Fibroblast of peridontal ligament (primary cell): ENCODE data around the gene TSPAN18.

Experiments
- DNase-seq: peaks from one replicate; pipeline ENCODE4 v3.0.0-alpha.2; 2010; ENCODE audit errors: extremely low read depth

TSPAN18 gene

GRCh38 chr11:44711113-44711786, 15.5 kb upstream of the TSPAN18 start:
- no peak for DNase-seq

GRCh38 chr11:44711787-44712608, 14.8 kb upstream of the TSPAN18 start:
- no peak for DNase-seq

DNA sequence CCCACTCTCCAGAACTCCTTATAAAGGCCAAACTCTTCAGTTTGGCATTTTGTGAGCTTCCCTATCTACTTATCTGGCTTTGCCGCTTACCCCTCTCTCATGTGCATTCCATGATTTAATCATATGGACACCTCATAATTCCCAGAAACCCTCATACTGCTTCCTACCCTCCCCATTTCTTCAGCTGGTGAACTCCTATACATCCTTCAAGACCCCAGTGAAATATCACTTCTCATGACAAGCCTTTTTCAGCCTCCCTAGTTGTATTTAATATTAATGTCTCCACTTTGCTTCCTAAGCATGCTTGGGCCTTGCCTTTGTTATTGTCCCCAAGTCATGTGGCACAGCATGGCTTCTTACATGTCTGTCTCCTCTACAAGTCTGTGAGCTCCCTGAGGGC, 13.7 kb upstream of the TSPAN18 start:
- DNase-seq = no peak

DNA sequence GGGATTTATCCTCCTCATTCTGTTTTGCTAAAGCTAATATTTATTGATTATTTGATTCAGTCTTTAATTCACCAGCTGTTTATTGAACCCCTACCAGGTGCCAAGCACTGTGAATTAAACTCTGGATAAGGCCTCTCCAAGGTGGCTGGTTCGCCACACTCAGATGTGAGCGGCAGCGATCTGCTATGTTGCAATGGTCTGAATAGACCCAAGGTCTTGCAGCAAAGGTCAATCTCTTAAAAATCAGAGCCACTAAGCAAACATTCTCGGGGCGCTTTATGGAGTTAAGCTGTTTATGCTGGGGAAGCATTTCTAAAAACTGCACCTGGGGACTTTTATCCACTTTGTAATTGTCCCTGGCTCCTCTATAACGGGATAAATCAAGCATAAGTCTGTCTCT, 10.5 kb upstream of the TSPAN18 start:
- no peak for DNase-seq

- DNase-seq = no peak
These were observed 8.7 kb upstream of the TSPAN18 start for GRCh38 chr11:44718057-44718456.

- no peak for DNase-seq
These were observed 8.0 kb upstream of the TSPAN18 start for GRCh38 chr11:44718612-44719390.

DNA sequence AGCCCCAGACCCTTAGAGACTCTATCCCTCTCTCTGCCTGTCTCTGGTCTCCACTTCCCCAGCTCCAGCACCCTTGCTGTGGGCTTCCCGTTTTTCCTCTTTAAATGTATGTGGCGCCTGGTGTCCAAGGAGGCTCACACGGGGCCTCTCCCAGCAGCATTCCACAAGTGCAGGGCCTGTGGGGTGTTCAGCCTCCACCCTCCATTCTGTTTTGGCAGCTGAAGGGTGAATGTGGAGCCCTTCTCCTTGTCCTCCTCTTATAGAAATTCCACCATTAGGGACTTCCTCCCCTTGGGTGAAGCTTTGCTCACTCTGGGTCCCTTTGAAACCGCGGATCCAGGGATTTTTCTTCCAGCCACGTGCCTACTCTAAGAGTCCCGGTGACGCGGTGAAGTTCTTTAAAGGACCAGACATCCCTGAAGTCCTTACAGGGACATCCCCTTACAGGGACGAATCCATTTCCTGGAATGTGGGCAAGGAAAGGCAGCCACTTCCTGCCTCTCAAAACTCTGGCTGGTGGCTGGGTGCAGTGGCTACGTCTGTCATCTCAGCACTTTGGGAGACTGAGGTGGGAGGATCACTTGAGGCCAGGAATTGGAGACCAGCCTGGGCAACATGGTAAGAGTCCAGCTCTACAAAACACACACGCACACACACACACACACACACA, 1.6 kb upstream of the TSPAN18 start:
- DNase-seq = no peak

DNA sequence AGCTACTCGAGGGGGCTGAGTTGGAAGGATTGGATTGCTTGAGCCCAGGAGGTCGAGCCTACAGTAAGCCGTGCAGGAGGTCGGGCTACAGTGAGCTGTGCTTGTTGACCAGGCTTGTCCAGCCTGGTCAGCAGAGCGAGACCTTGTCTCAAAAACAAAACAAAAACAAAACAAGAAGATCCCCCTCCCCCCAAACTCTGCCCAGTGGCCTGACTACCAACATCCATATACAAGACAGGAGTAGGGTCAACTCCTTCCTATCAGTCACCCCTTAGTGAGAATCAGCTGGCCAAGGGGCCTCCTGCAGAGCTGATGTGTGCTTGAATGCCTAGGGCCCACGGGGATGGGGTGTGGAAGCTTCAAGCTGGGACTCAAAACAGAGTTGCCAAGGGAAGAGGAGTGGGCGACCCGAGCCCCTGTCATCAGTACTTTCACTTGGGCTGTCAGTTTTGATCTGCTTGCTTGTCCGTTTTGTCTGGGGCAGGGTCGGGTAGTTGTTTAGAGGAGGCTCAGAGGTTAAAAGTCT, 942 bp upstream of the TSPAN18 start:
- no peak for DNase-seq

DNA sequence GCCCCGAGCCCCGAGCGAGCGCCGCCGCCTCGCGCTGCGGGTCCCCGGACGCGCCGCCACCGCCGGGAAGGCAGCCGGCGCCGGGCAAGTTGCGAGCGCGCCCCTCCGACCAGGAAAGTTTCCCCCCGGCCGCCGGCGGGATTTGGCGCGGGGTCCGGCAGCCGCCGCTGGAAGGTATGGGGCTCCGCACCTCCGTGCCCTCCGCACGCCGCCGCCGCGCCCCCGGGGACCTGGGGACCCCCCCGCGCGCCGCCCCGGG, 281 bp downstream of the TSPAN18 start:
- DNase-seq = no peak

- peak; percentile 59 for DNase-seq
These were observed 868 bp downstream of the TSPAN18 start for GRCh38 chr11:44727373-44728287.

DNA sequence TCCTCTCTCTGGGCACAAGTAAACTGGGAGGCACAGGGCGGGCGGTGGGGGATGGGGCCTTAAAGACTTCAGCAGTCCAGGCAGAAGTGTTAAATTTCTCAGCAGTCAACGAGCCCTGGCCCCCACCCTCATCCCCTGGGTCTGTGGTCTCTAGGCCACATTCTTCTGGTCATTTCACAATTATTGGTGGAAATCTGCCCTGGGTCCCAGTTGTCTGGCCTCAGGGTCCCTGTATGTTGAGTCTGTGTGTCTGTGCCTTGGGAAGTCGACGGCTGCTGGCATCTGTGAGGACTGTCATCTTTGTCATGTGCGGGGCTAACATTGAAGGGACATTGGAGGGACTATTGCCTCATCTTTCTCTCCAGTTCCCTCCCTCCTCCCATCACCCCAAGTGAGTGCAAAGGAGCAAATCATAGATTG, 1.7 kb downstream of the TSPAN18 start:
- no peak for DNase-seq

DNA sequence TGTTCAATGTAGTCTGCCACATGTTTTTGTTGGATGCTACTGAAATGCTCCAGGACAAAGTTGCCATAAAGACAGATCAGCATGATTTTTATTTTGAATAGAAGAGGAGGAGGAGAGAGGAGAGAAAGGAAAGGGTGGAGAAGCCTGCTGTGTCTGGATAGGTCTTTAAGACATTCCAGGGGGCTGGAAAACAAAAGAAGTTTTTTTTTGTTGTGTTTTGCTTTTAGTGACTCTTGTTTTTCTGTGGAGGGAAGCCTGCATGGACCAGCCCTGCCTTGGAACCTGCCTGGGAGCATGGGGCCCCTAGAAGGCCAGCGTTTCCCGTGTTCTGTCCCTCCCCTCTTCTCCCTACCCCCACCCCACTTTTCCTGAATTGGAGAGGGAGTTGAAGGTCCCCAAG, 2.3 kb downstream of the TSPAN18 start:
- no peak for DNase-seq

- DNase-seq = no peak
These were observed 3.0 kb downstream of the TSPAN18 start for GRCh38 chr11:44729713-44730112.

- no peak for DNase-seq
These were observed 4.0 kb downstream of the TSPAN18 start for GRCh38 chr11:44730775-44731174.

- peak; percentile 28 for DNase-seq
These were observed 5.1 kb downstream of the TSPAN18 start for GRCh38 chr11:44731685-44732430.

- no peak for DNase-seq
These were observed 5.8 kb downstream of the TSPAN18 start for GRCh38 chr11:44732564-44732963.

DNA sequence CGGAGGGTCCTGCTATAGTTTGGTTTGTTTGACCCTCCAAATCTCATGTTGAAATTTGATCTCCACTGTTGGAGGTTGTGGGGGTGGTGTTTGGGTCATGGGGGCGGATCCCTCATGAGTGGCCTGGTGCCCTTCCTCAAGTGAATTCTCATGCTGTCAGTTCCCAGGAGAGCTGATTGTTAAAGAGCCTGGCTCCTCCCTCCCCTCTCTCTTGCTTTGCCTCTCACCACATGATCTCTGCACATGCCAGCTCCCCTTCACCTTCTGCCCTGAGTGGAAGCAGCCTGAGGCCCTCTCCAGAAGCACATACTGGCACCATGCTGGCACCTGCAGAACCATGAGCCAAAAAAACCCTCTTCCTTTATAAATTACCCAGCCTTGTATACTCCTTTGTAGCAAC, 7.1 kb downstream of the TSPAN18 start:
- no peak for DNase-seq

- no peak for DNase-seq
These were observed 8.2 kb downstream of the TSPAN18 start for GRCh38 chr11:44734843-44735381.

DNA sequence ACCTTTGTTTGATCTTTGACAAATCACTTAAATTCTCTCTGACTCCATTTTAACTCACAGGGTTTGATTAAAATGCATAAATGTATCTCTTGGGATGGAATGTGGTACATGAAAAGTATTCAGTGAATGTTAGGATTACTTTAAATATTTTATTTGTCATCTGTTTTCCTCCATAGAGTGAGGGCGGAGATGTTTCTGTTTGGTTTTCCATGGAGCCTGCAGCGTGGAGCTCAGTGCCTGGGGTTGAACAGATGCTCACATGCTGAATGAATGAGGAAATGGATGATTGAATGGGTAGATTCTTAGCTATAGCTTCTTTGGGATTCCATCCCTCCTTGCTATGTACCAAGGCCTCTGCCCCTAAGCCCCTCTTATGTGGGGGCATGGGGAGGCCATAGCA, 10.0 kb downstream of the TSPAN18 start:
- no peak for DNase-seq
